ENCODE data around the gene HCFC2.

GRCh38 chr12:104131609-104132008 is 67.3 kb downstream of the HCFC2 start:
- TF ChIP-seq CTCF (conservative IDR thresholded peaks at IDR 0.05; ENCODE audit: low read length), result no peak
- no peak for TF ChIP-seq EZH2phosphoT487 (IDR thresholded peaks at IDR 0.05; ENCODE audit: borderline replicate concordance)

Data from Loucy (cell line).